ENCODE data around the gene PI4KA.

GRCh38 chr22:20756846-20757245 is 101.8 kb downstream of the PI4KA start:
- TF ChIP-seq POLR2AphosphoS5 (IDR thresholded peaks at IDR 0.05) (no peak), POLR2A (IDR thresholded peaks at IDR 0.05) (no peak)
- TF ChIP-seq, protein P1, sequence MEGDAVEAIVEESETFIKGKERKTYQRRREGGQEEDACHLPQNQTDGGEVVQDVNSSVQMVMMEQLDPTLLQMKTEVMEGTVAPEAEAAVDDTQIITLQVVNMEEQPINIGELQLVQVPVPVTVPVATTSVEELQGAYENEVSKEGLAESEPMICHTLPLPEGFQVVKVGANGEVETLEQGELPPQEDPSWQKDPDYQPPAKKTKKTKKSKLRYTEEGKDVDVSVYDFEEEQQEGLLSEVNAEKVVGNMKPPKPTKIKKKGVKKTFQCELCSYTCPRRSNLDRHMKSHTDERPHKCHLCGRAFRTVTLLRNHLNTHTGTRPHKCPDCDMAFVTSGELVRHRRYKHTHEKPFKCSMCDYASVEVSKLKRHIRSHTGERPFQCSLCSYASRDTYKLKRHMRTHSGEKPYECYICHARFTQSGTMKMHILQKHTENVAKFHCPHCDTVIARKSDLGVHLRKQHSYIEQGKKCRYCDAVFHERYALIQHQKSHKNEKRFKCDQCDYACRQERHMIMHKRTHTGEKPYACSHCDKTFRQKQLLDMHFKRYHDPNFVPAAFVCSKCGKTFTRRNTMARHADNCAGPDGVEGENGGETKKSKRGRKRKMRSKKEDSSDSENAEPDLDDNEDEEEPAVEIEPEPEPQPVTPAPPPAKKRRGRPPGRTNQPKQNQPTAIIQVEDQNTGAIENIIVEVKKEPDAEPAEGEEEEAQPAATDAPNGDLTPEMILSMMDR (IDR thresholded peaks at IDR 0.05) = no peak

All from breast epithelium (tissue), 3 donors.